Stomach (tissue), 4 donors: ENCODE data around the gene TYW1.
"Not testable (repeated sequence)": the region's sequence is repeated elsewhere in the genome, so short reads cannot be mapped to it uniquely, and the experiment has no call there.

ENCODE experiments used
- CTCF ChIP-seq, 7 experiments: fragments of 450-650 bp in 4 of 7; fragments of 200-600 bp in 3 of 7; sonication (generic) in 3 of 7; IDR thresholded peaks; one replicate each; pipeline ENCODE4 v1.5.1; 2016 to 2019; ENCODE audit warnings: antibody characterized with exemption in 7 of 7, control low read depth in 2 of 7, mild to moderate bottlenecking in 1 of 7
- POLR2A ChIP-seq, 4 donors: fragments of 450-650 bp; IDR thresholded peaks; one replicate each; pipeline ENCODE4 v1.6.1; 2016; ENCODE audit warnings: antibody characterized with exemption in 4 of 4, control low read depth in 2 of 4, mild to moderate bottlenecking in 1 of 4, moderate library complexity in 1 of 4
- POLR2AphosphoS5 ChIP-seq, 3 donors: sonication (generic); formaldehyde crosslinking; IDR thresholded peaks; one replicate each; pipeline ENCODE4 v1.6.1; 2016; ENCODE audit warnings: antibody characterized with exemption in 3 of 3

- TF ChIP-seq CTCF, POLR2A, POLR2AphosphoS5 (IDR thresholded peaks at IDR 0.05): not testable (repeated sequence)
Observed at GRCh38 chr7:67082880-67083279, 86.2 kb downstream of the TYW1 start.
